Measurements from ENCODE around the gene PIK3C2A. TPM values are rescaled to one million over a fixed set of nuclear protein-coding genes. Genes with fewer than 3 reads are reported as not detected.

The PIK3C2A gene
- total RNA-seq, 2 donors from 2014 or later: 37.2 to 44.6 TPM

GRCh38 chr11:17219016-17219415 lies 11.2 kb upstream of the PIK3C2A start:
- no peak overlapping the region for H3K27ac ChIP-seq
- TF ChIP-seq CTCF (IDR thresholded peaks at IDR 0.05): no peak
- no peaks in the 10 kb centered on the region for H3K27me3 ChIP-seq
- H3K4me1 ChIP-seq: no peaks in the 10 kb centered on the region
- no peaks in the 10 kb centered on the region for H3K36me3 ChIP-seq
- peaks cover 0 to 6% of the 10 kb centered on the region in 2 donors for H3K9me3 ChIP-seq
- H3K4me3 ChIP-seq: no peak overlapping the region
- DNase-seq (ENCODE audit: low spot score): no peak

- Histone ChIP-seq H3K27ac (no peak overlapping the region), H3K4me3 (no peak overlapping the region), H3K4me1 (no peaks in the 10 kb centered on the region), H3K27me3 (no peaks in the 10 kb centered on the region), H3K9me3 (peaks cover 0 to 6% of the 10 kb centered on the region in 2 donors), H3K36me3 (no peaks in the 10 kb centered on the region)
- no peak for TF ChIP-seq CTCF (IDR thresholded peaks at IDR 0.05)
- no peak for DNase-seq (ENCODE audit: low spot score)
Observed at GRCh38 chr11:17218403-17218802, 10.6 kb upstream of the PIK3C2A start.

GRCh38 chr11:17217401-17217800 lies 9.6 kb upstream of the PIK3C2A start:
- Histone ChIP-seq H3K4me3 (no peak overlapping the region), H3K9me3 (peaks cover 0 to 6% of the 10 kb centered on the region in 2 donors), H3K27me3 (no peaks in the 10 kb centered on the region), H3K36me3 (no peaks in the 10 kb centered on the region), H3K27ac (no peak overlapping the region), H3K4me1 (no peaks in the 10 kb centered on the region)
- no peak for DNase-seq (ENCODE audit: low spot score)
- TF ChIP-seq CTCF (IDR thresholded peaks at IDR 0.05): no peak

- H3K4me3 ChIP-seq: no peak overlapping the region
- no peak for DNase-seq (ENCODE audit: low spot score)
- no peak for TF ChIP-seq CTCF (IDR thresholded peaks at IDR 0.05)
- H3K27me3 ChIP-seq: no peaks in the 10 kb centered on the region
- peaks cover 0 to 6% of the 10 kb centered on the region in 2 donors for H3K9me3 ChIP-seq
- no peak overlapping the region for H3K27ac ChIP-seq
- peaks cover 0 to 3% of the 10 kb centered on the region in 2 donors for H3K4me1 ChIP-seq
- H3K36me3 ChIP-seq: no peaks in the 10 kb centered on the region
Observed at GRCh38 chr11:17214338-17214737, 6.6 kb upstream of the PIK3C2A start.

GRCh38 chr11:17211286-17211685 lies 3.5 kb upstream of the PIK3C2A start:
- Histone ChIP-seq H3K27ac (no peak overlapping the region), H3K4me1 (peaks cover 0 to 21% of the 10 kb centered on the region in 2 donors), H3K27me3 (no peaks in the 10 kb centered on the region), H3K4me3 (no peak overlapping the region), H3K36me3 (no peaks in the 10 kb centered on the region), H3K9me3 (peaks cover 0 to 6% of the 10 kb centered on the region in 2 donors)
- no peak for DNase-seq (ENCODE audit: low spot score)
- no peak for TF ChIP-seq CTCF (IDR thresholded peaks at IDR 0.05)

- H3K4me3 ChIP-seq: no peak overlapping the region
- no peak for TF ChIP-seq CTCF (IDR thresholded peaks at IDR 0.05)
- DNase-seq (ENCODE audit: low spot score): no peak
- peak overlapping the region; percentile 63 to 96 for H3K27ac ChIP-seq
- H3K36me3 ChIP-seq: no peaks in the 10 kb centered on the region
- H3K4me1 ChIP-seq: peaks cover 0 to 26% of the 10 kb centered on the region in 2 donors
- H3K27me3 ChIP-seq: no peaks in the 10 kb centered on the region
- H3K9me3 ChIP-seq: peaks cover 0 to 6% of the 10 kb centered on the region in 2 donors
Observed at GRCh38 chr11:17209939-17210245, 2.1 kb upstream of the PIK3C2A start.
